ENCODE data around the gene SLC45A3.

The SLC45A3 gene

DNA sequence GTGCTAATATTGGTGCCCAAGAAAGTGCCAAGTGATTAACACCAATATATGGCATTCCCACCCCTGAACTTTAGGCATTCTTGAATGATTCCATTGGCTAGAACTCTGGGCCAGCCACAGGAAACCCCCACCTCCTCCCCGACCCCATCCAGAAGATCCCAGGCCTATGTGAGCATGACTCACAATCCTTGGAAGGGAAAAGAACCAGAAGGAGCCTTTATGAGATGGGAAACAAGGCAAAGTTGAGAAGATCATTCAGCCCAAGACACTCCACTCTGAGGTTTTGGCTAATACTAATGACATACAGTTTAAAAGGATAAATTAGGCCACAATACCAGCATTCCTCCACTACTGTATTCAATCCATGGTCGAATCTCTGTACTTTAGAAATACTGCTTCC lies 70.3 kb downstream of the SLC45A3 start:
- no peak for DNase-seq (ENCODE audit: low read depth)

All from fibroblast of the conjunctiva (primary cell).